GM21381 (cell line): Measurements from ENCODE around the gene SMAP2.

ENCODE experiments used
- ATAC-seq: cut with Tn5 transposase; IDR thresholded peaks from one replicate; pipeline ENCODE4 v1.9.1; 2021; ENCODE audit warnings: mild to moderate bottlenecking, moderate library complexity; ENCODE audit not compliant: unreplicated experiment

SMAP2 gene

GRCh38 chr1:40416709-40417108 is 43.2 kb downstream of the SMAP2 start:
- ATAC-seq = no peak

GRCh38 chr1:40421431-40422384 is 48.2 kb downstream of the SMAP2 start:
- no peak for ATAC-seq

GRCh38 chr1:40422630-40423263 is 49.2 kb downstream of the SMAP2 start:
- ATAC-seq = no peak

GRCh38 chr1:40423264-40423642 is 49.7 kb downstream of the SMAP2 start:
- no peak for ATAC-seq

GRCh38 chr1:40423951-40424618 is 50.6 kb downstream of the SMAP2 start:
- ATAC-seq = no peak

- no peak for ATAC-seq
These were observed 51.7 kb downstream of the SMAP2 start for GRCh38 chr1:40425198-40425597.

- no peak for ATAC-seq
These were observed 57.9 kb downstream of the SMAP2 start for GRCh38 chr1:40431385-40431784.

GRCh38 chr1:40432644-40433390 is 59.3 kb downstream of the SMAP2 start:
- no peak for ATAC-seq

- no peak for ATAC-seq
These were observed 61.9 kb downstream of the SMAP2 start for GRCh38 chr1:40435471-40435870.

GRCh38 chr1:40435876-40436275 is 62.3 kb downstream of the SMAP2 start:
- ATAC-seq = no peak

- ATAC-seq = no peak
These were observed 65.0 kb downstream of the SMAP2 start for GRCh38 chr1:40438391-40439015.

- no peak for ATAC-seq
These were observed 65.7 kb downstream of the SMAP2 start for GRCh38 chr1:40439247-40439646.

GRCh38 chr1:40449684-40450494 is 76.4 kb downstream of the SMAP2 start, which contains the start of gene ZFP69B:
Gene ZFP69B, plus strand, starts transcription at chr1:40450476. Its CDS starts 486 bp downstream, at chr1:40450962.
- peak; percentile 90 for ATAC-seq

- peak; percentile 29 for ATAC-seq
These were observed 77.1 kb downstream of the SMAP2 start for GRCh38 chr1:40450495-40451237.

- ATAC-seq = no peak
These were observed 77.7 kb downstream of the SMAP2 start for GRCh38 chr1:40451238-40451585.

GRCh38 chr1:40454873-40455272 is 81.3 kb downstream of the SMAP2 start:
- no peak for ATAC-seq

- ATAC-seq = no peak
These were observed 89.5 kb downstream of the SMAP2 start for GRCh38 chr1:40462956-40463590.

GRCh38 chr1:40469327-40469726 is 95.8 kb downstream of the SMAP2 start:
- no peak for ATAC-seq
